ACHN (cell line): Measurements from ENCODE around the gene KRT77.
A peak's percentile ranks its signal among the peaks of the same experiment; 100 is the strongest.
"Not testable (repeated sequence)": the region's sequence is repeated elsewhere in the genome, so short reads cannot be mapped to it uniquely, and the experiment has no call there.

Experiments used
- DNase-seq: peaks from one replicate; pipeline ENCODE4 v3.0.0-alpha.2; 2015
- in situ Hi-C: cut with HindIII; loops from 2 replicates; pipeline ENCODE4 v1.10.0; 2017; ENCODE audit warnings: low sequenced_read_pairs, low pct_ligation_motif_present, low pct_unique_long_range_greater_than_20kb

Gene KRT77

GRCh38 chr12:52703424-52703823 lies at the start of gene KRT77:
Gene KRT77, minus strand, starts transcription at chr12:52703524. Its CDS starts 90 bp downstream, at chr12:52703434.
- in situ Hi-C loops, result no loop called here
- no peak for DNase-seq

- in situ Hi-C loops, result no loop called here
- no peak for DNase-seq
Observed at GRCh38 chr12:52752516-52752915, 49.2 kb upstream of the KRT77 start.

- in situ Hi-C loops, result no loop called here
- no peak for DNase-seq
Observed at GRCh38 chr12:52751795-52752194, 48.5 kb upstream of the KRT77 start.

GRCh38 chr12:52750532-52750931 lies 47.2 kb upstream of the KRT77 start:
- DNase-seq, in situ Hi-C loops: not testable (repeated sequence)

GRCh38 chr12:52749827-52750226 lies 46.5 kb upstream of the KRT77 start:
- DNase-seq, result no peak
- in situ Hi-C loops, result no loop called here

GRCh38 chr12:52748578-52748977 lies 45.3 kb upstream of the KRT77 start:
- in situ Hi-C loops, result no loop called here
- no peak for DNase-seq

- in situ Hi-C loops, result no loop called here
- DNase-seq, result no peak
Observed at GRCh38 chr12:52745554-52745953, 42.2 kb upstream of the KRT77 start.

- DNase-seq, result no peak
- in situ Hi-C loops, result no loop called here
Observed at GRCh38 chr12:52744493-52745156, 41.3 kb upstream of the KRT77 start.

- in situ Hi-C loops, result no loop called here
- DNase-seq, result no peak
Observed at GRCh38 chr12:52742822-52743457, 39.6 kb upstream of the KRT77 start.

GRCh38 chr12:52742196-52742580 lies 38.9 kb upstream of the KRT77 start:
- in situ Hi-C loops, result no loop called here
- DNase-seq, result no peak

- DNase-seq, result peak; percentile 74
- in situ Hi-C loops, result no loop called here
Observed at GRCh38 chr12:52741375-52742195, 38.3 kb upstream of the KRT77 start.

- in situ Hi-C loops, result no loop called here
- DNase-seq, result no peak
Observed at GRCh38 chr12:52740584-52740983, 37.3 kb upstream of the KRT77 start.

GRCh38 chr12:52739963-52740362 lies 36.6 kb upstream of the KRT77 start:
- in situ Hi-C loops, result no loop called here
- DNase-seq, result no peak

GRCh38 chr12:52735816-52736632 lies 32.7 kb upstream of the KRT77 start:
- in situ Hi-C loops, result no loop called here
- no peak for DNase-seq

- in situ Hi-C loops, result no loop called here
Observed at GRCh38 chr12:52735106-52735505, 31.8 kb upstream of the KRT77 start.

GRCh38 chr12:52730793-52731192 lies 27.5 kb upstream of the KRT77 start:
- in situ Hi-C loops, result no loop called here
- DNase-seq, result no peak

More at GRCh38 chr12:52735106-52735505, 31.8 kb upstream of the KRT77 start:
- DNase-seq, result no peak

GRCh38 chr12:52730383-52730782 lies 27.1 kb upstream of the KRT77 start:
- in situ Hi-C loops, result no loop called here
- no peak for DNase-seq

GRCh38 chr12:52729147-52729546 lies 25.8 kb upstream of the KRT77 start:
- in situ Hi-C loops, result no loop called here
- no peak for DNase-seq

GRCh38 chr12:52728374-52728773 lies 25.1 kb upstream of the KRT77 start:
- no peak for DNase-seq
- in situ Hi-C loops, result no loop called here
